GM20431 (cell line): ENCODE data around the gene RPL10A.

Experiments
- in situ Hi-C: fragments of 300-500 bp; cut with MseI, MboI; formaldehyde crosslinking; loops from one replicate; pipeline ENCODE4 v1.15.0; 2020; ENCODE audit warnings: low sequenced_read_pairs; ENCODE audit not compliant: unreplicated experiment

RPL10A gene

GRCh38 chr6:35445691-35446090 is 22.5 kb upstream of the RPL10A start:
- in situ Hi-C loops = no loop called here

- in situ Hi-C loops = no loop called here
Measured at GRCh38 chr6:35448191-35448590, 20.0 kb upstream of the RPL10A start.

DNA sequence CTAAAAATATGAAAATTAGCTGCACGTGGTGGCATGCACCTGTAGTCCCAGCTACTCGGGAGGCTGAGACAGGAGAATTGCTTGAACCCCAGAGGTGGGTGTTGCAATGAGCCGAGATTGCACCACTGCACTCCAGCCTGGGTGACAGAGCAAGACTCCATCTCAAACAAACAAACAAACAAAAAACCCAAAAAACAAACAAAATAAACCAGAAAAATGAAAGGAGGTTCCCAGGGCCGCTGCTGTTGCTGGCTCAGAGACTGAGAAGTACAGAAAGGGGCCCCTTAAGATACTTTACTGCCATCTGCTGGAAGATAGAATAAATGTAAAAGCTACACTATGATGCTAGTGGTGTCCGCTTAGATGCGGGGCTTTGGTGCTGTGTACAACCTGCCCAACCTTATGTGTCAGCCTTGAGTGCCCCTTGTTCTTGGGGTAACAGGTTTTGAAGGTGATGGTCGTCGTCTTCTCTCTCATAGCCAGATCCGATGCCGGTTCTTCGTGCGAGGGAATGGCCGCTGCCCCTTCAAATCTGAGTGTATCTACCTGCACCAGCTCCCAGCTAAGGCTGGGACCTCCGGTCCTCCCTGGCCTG is 18.8 kb upstream of the RPL10A start:
- in situ Hi-C loops = no loop called here

DNA sequence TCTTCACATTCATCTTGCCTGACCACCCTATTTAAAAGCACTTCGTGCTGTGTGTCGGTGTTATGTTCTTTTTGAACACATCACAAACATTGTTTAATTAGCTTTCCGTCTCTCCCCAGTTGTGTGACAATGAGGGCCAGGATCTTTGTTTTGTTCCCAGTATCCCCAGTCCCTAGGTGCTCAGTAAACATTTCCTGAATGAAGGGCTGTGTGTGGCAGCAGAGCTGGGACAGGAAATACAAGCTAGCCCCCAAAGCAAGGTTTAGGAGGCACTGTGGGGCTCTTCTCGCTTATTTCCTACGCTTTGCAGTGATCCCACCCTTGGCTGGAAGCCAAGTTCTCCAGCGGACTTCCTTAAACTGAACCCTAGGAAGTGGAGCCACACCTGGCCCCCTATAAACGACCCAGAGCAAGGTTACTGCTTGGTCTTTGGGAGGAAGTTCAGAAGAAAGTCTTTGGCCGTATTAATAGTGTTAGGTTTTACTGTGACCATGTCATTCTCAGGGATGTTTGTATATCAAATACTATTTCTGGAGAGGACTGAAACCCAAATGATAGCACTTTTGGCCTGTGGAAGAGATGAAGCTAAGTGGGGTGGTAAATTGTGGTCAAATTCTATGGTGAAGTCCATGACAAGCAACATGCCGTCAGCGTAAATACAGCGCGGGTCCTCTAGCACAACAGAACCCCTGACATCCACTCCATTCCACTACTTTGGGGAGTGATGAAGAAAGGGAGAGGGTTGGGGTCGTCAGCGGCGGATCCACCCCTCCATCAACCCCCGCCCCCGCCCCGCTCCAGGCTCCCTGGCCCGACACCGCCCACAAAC is 16.6 kb upstream of the RPL10A start:
- in situ Hi-C loops = loop anchor here (10.0 kb wide), 1 partner anchor 107 kb away; the partner anchor contains the start of gene PPARD

DNA sequence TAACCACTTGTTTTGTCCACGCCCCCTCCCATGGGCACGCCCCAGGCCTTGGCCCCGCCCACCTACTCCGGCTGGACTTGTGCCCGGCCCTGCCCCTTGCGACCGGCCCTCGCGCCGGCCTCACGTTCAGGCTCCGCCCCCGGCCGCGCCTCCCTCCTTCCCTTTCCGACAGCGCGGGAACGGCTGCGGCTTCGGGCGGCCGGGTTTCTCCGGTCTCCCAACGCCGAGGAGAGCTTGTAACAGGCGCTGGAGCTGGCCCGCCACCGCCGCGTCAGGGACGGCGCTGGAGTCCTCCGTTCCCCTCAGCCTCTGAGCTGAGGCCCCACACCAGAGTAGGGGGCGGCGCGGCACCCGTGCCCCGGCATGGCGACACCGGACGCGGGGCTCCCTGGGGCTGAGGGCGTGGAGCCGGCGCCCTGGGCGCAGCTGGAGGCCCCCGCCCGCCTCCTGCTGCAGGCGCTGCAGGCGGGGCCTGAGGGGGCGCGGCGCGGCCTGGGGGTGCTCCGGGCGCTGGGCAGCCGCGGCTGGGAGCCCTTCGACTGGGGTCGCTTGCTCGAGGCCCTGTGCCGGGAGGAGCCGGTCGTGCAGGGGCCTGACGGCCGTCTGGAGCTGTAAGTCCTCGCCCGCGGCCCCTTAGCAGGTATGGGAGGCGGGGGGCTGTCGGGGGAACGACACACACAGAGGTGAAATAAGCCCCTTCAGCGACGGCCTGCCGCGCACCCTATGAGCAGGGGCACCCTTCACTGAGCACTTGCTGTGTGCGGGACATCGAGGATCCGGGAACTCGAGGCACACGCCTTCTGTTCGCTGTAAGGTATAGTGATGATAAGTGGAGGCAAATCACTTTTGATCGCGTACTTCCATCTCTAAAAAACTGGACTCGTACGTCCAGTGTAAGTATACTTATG is 15.8 kb upstream of the RPL10A start, which contains the start of gene FANCE:
Gene FANCE (plus strand): TSS at position 156 of the 908 bp plus-strand sequence. CDS start 208 bp downstream, at position 364.
- in situ Hi-C loops = loop anchor here (10.0 kb wide), 1 partner anchor 108 kb away; the partner anchor contains the start of gene PPARD

- in situ Hi-C loops = loop anchor here (10.0 kb wide), 1 partner anchor 108 kb away; the partner anchor contains the start of gene PPARD
Measured at GRCh38 chr6:35453236-35453635, 15.0 kb upstream of the RPL10A start.

DNA sequence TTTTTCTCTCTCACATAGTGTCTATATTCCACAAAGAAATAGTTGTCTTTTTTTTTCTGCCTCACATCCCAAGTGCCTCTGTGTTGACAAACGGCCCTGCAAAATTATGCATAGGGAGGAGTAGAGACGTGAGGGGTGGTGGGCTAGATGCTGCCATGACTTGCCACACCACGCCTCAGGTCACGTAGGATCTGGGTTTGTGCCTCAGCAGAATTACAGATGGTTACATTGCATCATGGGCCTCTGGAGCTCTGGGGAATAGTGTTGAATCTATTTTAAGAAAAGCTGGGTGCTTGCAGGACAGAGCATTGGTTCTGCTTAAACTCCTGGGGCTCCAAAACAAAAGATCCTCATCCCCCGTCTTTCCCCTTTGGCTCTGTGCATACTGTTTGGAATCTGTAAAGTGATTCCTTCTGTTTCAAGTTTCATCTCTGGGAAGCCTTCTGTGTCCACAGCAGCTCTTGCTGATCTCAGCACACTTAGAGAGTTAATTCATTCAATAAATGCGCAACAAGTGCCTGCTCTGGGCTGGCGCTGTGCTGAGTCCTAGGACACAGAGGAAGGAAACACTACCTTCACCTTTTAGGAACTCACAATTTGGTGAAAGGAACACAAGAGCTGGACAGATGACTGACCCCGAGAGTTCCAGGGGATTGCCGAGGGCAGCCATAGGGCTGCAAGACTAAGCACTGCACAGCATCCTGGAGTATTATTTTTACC is 13.7 kb upstream of the RPL10A start:
- in situ Hi-C loops = loop anchor here (10.0 kb wide), 1 partner anchor 110 kb away; the partner anchor contains the start of gene PPARD

DNA sequence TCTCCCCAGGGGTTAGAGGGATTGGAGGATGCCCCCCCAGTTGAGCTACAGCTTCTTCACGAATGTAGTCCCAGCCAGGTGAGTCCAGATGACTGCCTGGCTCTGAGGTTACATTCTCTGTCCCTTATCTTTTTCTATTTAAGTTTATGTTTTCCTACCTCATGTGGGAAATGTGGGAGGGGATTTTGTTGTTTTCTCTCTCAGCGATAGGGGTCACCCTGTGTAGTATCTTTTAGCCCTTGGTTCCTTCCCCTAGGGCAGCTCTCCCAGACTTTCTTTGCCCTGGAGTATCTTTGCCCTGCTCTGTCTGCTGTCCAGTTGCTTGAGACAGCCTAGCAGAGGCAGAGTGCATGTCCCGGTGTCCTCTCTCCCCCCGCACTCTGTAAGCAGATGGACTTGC is 10.3 kb upstream of the RPL10A start:
- in situ Hi-C loops = loop anchor here (10.0 kb wide), 1 partner anchor 113 kb away; the partner anchor contains the start of gene PPARD

- in situ Hi-C loops = no loop called here
Measured at GRCh38 chr6:35461270-35461669, 6.9 kb upstream of the RPL10A start.

DNA sequence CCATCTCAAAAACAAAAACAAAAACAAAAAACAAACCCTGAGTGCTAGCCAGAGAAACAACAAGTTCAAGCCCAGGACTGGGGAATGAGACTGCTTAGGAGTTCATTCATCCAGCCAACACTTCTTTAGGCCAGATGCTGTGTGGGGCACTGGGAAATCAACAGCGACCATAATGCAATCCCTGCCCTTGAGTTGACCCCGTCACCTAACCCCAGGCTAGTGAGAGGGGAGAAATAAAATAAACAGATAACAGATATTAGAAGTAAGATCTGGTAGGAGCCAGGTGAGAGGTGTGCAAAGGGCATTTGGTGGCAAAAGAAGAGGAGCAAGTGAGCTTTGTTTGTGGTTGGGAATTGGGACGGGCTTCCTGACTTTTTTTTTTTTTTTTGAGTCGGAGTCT is 4.9 kb upstream of the RPL10A start:
- in situ Hi-C loops = no loop called here

DNA sequence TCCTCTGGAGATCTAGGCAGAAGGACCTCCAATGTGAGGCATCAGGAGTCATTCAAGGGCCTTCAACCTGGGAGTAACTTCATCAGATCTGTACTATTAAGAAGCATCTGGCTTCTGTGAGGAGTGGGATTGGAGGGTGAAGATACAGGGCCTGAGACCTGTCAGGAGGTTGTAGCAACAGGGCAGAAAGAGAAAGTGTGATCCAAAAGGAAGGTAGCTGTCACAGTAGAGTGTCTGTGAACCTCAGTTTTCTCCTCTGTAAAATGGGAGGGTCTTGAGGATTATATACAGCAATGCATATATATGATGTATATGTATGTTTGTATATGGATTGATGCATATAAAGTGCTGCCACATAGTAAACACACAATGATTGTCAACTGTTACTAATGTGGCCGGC is 2.6 kb upstream of the RPL10A start:
- in situ Hi-C loops = no loop called here

DNA sequence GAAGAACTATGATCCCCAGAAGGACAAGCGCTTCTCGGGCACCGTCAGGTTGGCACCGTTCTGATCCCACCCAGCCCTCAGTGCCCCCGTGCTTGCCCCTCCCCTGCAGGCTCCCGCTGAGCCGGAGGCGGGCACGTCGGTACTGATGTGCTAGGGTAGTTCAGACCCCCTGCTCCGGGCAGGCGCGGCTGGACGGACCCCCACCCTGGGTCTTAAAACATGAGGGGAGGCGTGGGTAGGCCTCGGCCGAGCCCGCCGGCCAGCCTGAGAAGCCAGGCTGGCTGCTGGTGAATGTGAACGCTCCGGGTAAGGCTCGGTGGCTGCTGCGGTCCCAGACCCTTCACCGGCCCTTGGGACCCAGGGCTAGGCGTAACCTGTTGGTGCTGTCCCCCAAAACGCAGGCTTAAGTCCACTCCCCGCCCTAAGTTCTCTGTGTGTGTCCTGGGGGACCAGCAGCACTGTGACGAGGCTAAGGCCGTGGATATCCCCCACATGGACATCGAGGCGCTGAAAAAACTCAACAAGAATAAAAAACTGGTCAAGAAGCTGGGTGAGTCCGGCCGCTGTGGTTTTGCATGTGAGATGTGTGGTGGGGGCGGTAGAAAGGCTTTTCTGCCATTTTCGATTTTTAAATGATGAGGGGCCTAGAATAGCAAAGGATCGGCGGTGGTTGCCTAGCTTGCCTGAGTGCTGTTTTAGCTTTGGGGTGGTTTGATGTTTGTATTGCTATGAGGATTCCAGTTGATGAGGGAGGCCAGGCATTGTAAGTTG is 964 bp downstream of the RPL10A start:
- in situ Hi-C loops = no loop called here

GRCh38 chr6:35469751-35470662 is 1.8 kb downstream of the RPL10A start:
- in situ Hi-C loops = no loop called here

DNA sequence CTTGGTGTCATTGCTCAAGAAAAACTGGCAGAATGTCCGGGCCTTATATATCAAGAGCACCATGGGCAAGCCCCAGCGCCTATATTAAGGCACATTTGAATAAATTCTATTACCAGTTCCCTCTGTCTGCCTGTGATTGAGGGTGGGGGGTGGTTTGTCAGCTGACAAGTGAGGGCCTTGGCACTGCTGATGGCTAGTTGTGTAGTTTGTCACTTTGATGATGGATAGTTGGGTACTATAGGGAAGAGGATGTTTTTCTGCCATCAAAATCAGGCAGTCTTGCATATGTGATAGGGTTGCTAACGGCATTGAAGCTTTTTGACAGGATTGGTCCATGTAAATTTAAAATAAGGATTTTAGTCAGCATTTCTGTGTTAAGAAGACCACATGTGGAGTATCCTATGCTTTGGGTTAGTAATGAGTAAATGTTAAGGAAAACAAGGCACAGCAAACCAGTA is 2.5 kb downstream of the RPL10A start:
- in situ Hi-C loops = no loop called here

GRCh38 chr6:35471836-35472345 is 3.7 kb downstream of the RPL10A start:
- in situ Hi-C loops = no loop called here

- in situ Hi-C loops = no loop called here
Measured at GRCh38 chr6:35473075-35473849, 5.1 kb downstream of the RPL10A start.

GRCh38 chr6:35473850-35474130 is 5.6 kb downstream of the RPL10A start:
- in situ Hi-C loops = no loop called here
